SK-N-SH (cell line): ENCODE results near the gene MREG. TPM values are rescaled to one million over a fixed set of nuclear protein-coding genes. Genes with fewer than 3 reads are reported as not detected.

Source experiments
- CTCF ChIA-PET: fragments of 300-600, 350-600 bp; formaldehyde crosslinking; extraction: SDS; loops from one replicate; lab custom pipeline; 2021; lab: Yijun Ruan, JAX
- POLR2A ChIA-PET: fragments of 350-600 bp; sonication (Branson Sonifier 250); formaldehyde crosslinking; extraction: SDS; loops from one replicate; lab custom pipeline; 2020; ENCODE audit warnings: antibody characterized with exemption, inconsistent platforms; lab: Yijun Ruan, JAX
- DNase-seq: peaks from one replicate; pipeline ENCODE4 v3.0.0; 2012
- H2AFZ ChIP-seq: fragments of 200-600 bp; sonication (generic); 2 replicates; pipeline ENCODE4 v1.8.1; 2016; ENCODE audit warnings: antibody characterized with exemption, mild to moderate bottlenecking, low read depth
- H3F3A ChIP-seq: fragments of 200-600 bp; sonication (generic); replicated peaks from 2 replicates; pipeline ENCODE3; 2016; ENCODE audit warnings: antibody characterized with exemption, mild to moderate bottlenecking; ENCODE audit not compliant: insufficient read depth
- H3K27ac ChIP-seq, 2 experiments: fragments of 200-500 bp in 1 of 2; fragments of 200-600 bp in 1 of 2; sonication (Bioruptor generic) in 1 of 2; sonication (generic), shearing (Covaris generic) in 1 of 2; 2 replicates each; pipeline versions ENCODE4 v1.5.1 to v1.6.1; 2014 to 2016; ENCODE audit warnings: low read depth in 2 of 2, inconsistent platforms in 1 of 2, low read length in 1 of 2, mild to moderate bottlenecking in 1 of 2, mixed read lengths in 1 of 2
- H3K27me3 ChIP-seq: fragments of 200-600 bp; sonication (generic), shearing (Covaris generic); 2 replicates; pipeline ENCODE4 v1.6.1; 2016; ENCODE audit warnings: mixed run types; ENCODE audit not compliant: insufficient read depth
- H3K36me3 ChIP-seq, 2 experiments: fragments of 200-500 bp in 1 of 2; fragments of 200-600 bp in 1 of 2; sonication (Bioruptor generic) in 1 of 2; sonication (generic) in 1 of 2; replicated peaks in 1 of 2; 2 replicates each; pipeline versions ENCODE3 to v1.5.1; 2014 to 2016; ENCODE audit warnings: low read length in 1 of 2, mild to moderate bottlenecking in 1 of 2; ENCODE audit not compliant: insufficient read depth in 2 of 2, control insufficient read depth in 1 of 2
- H3K4me1 ChIP-seq, 2 experiments: fragments of 200-500 bp in 1 of 2; fragments of 200-600 bp in 1 of 2; sonication (Bioruptor generic) in 1 of 2; sonication (generic), shearing (Covaris generic) in 1 of 2; 2 replicates each; pipeline versions ENCODE4 v1.5.1 to v1.6.1; 2014 to 2016; ENCODE audit warnings: low read depth in 1 of 2, low read length in 1 of 2, mixed run types in 1 of 2; ENCODE audit not compliant: insufficient read depth in 2 of 2, control insufficient read depth in 1 of 2
- H3K4me2 ChIP-seq: fragments of 200-600 bp; sonication (generic), shearing (Covaris generic); 2 replicates; pipeline ENCODE4 v1.6.1; 2017; ENCODE audit warnings: mixed run types
- H3K4me3 ChIP-seq, 2 experiments: fragments of 200-500 bp in 1 of 2; fragments of 200-600 bp in 1 of 2; sonication (Bioruptor generic) in 1 of 2; sonication (generic), shearing (Covaris generic) in 1 of 2; 2 replicates each; pipeline versions ENCODE4 v1.5.1 to v1.8.1; 2014 to 2016; ENCODE audit warnings: low read depth in 2 of 2, inconsistent platforms in 1 of 2, low read length in 1 of 2, mild to moderate bottlenecking in 1 of 2, mixed read lengths in 1 of 2, moderate library complexity in 1 of 2
- H3K79me2 ChIP-seq: fragments of 200-600 bp; sonication (generic); 2 replicates; pipeline ENCODE4 v1.8.1; 2017; ENCODE audit warnings: mild to moderate bottlenecking; ENCODE audit not compliant: insufficient read depth
- H3K9ac ChIP-seq: fragments of 200-600 bp; sonication (generic); 2 replicates; pipeline ENCODE4 v1.6.1; 2017; ENCODE audit warnings: mixed run types
- H3K9me2 ChIP-seq: fragments of 200-600 bp; sonication (generic); 2 replicates; pipeline ENCODE4 v1.6.1; 2017; ENCODE audit warnings: mixed run types
- H3K9me3 ChIP-seq: fragments of 200-600 bp; sonication (generic); 2 replicates; pipeline ENCODE4 v1.6.1; 2017; ENCODE audit warnings: mixed run types, mild to moderate bottlenecking, moderate library complexity
- H4K20me1 ChIP-seq: fragments of 200-600 bp; sonication (generic); 2 replicates; pipeline ENCODE4 v1.6.1; 2017; ENCODE audit warnings: mild to moderate bottlenecking, mixed run types; ENCODE audit not compliant: insufficient read depth
- CHD2 ChIP-seq: fragments of 150-350 bp; IDR thresholded peaks from 2 replicates; pipeline ENCODE4 v1.6.1; 2018; ENCODE audit warnings: low read length; ENCODE audit not compliant: partially characterized antibody
- EZH2phosphoT487 ChIP-seq: fragments of 200-600 bp; sonication (generic); IDR thresholded peaks from 2 replicates; pipeline ENCODE4 v1.6.1; 2017; ENCODE audit warnings: low read depth, mixed run types, mild to moderate bottlenecking, antibody characterized with exemption, moderate library complexity, borderline replicate concordance
- FOSL2 ChIP-seq: IDR thresholded peaks from 2 replicates; pipeline ENCODE4 v1.4.0; 2012; ENCODE audit warnings: low read depth, mild to moderate bottlenecking, moderate library complexity, borderline replicate concordance
- FOXJ3 ChIP-seq: sonication (generic); formaldehyde crosslinking; IDR thresholded peaks from 2 replicates; pipeline ENCODE4 v1.5.1; 2020; ENCODE audit warnings: mild to moderate bottlenecking, missing genetic modification reagents
- FOXM1 ChIP-seq: IDR thresholded peaks from 2 replicates; pipeline ENCODE4 v1.4.0; 2012; ENCODE audit warnings: low read depth, mild to moderate bottlenecking
- JUND ChIP-seq: IDR thresholded peaks from 2 replicates; pipeline ENCODE4 v1.4.0; 2012
- MXI1 ChIP-seq: IDR thresholded peaks from 2 replicates; pipeline ENCODE4 v1.6.1; 2012; ENCODE audit warnings: mild to moderate bottlenecking, low read depth, low read length, improper control_type of control experiment
- NFIC ChIP-seq: IDR thresholded peaks from 2 replicates; pipeline ENCODE4 v1.4.0; 2012; ENCODE audit warnings: borderline replicate concordance
- RAD21 ChIP-seq: IDR thresholded peaks from 2 replicates; pipeline ENCODE4 v1.6.1; 2012; ENCODE audit warnings: mild to moderate bottlenecking, low read length
- RCOR1 ChIP-seq: fragments of 150-350 bp; IDR thresholded peaks from 2 replicates; pipeline ENCODE4 v1.6.1; 2017; ENCODE audit warnings: antibody characterized with exemption, low read length
- REST ChIP-seq: IDR thresholded peaks from 2 replicates; pipeline ENCODE4 v1.6.1; 2012; ENCODE audit warnings: mild to moderate bottlenecking, low read depth, low read length, moderate library complexity
- RFX5 ChIP-seq: IDR thresholded peaks from 2 replicates; pipeline ENCODE4 v1.6.1; 2012; ENCODE audit warnings: mild to moderate bottlenecking, improper control_type of control experiment, low read length
- RXRA ChIP-seq: IDR thresholded peaks from 2 replicates; pipeline ENCODE4 v1.4.0; 2012; ENCODE audit warnings: low read depth, mild to moderate bottlenecking, borderline replicate concordance
- SIN3A ChIP-seq: IDR thresholded peaks from 2 replicates; pipeline ENCODE4 v1.6.1; 2012; ENCODE audit warnings: low read depth, mild to moderate bottlenecking, low read length, moderate library complexity, borderline replicate concordance
- TAF1 ChIP-seq: IDR thresholded peaks from 2 replicates; pipeline ENCODE4 v1.6.1; 2012; ENCODE audit warnings: low read depth, mild to moderate bottlenecking, low read length, moderate library complexity, borderline replicate concordance
- TCF12 ChIP-seq: IDR thresholded peaks from 2 replicates; pipeline ENCODE4 v1.4.0; 2012
- TEAD4 ChIP-seq: IDR thresholded peaks from 2 replicates; pipeline ENCODE4 v1.4.0; 2012; ENCODE audit warnings: mild to moderate bottlenecking, borderline replicate concordance; ENCODE audit not compliant: insufficient read depth
- YY1 ChIP-seq: IDR thresholded peaks from 2 replicates; pipeline ENCODE4 v1.4.0; 2012; ENCODE audit warnings: low read depth, mild to moderate bottlenecking
- WGBS: methylation state at CpG from one replicate; pipeline ENCODE4 v1.1.6; 2017; ENCODE audit warnings: low lambda C conversion rate; 5-methylcytosine and 5-hydroxymethylcytosine counted together
- polyA plus RNA-seq, 3 experiments: library from polyadenylated mRNA; depleted of rRNA; stranded (reverse); fragments of >200 nt; gene quantifications; 2 replicates each; pipeline ENCODE4 v1.2.3, GENCODE V29; 2012
- TF ChIP-seq, protein P1 (sequence below): IDR thresholded peaks from 2 replicates; pipeline ENCODE4 v1.4.0; 2012; ENCODE audit warnings: low read depth, borderline replicate concordance
- TF ChIP-seq, protein P2 (sequence below): IDR thresholded peaks from 2 replicates; pipeline ENCODE4 v1.4.0; 2012; ENCODE audit warnings: low read depth, borderline replicate concordance

MREG gene
- polyA plus RNA-seq, 1 of the 3 experiments (the other 2 are of a cell fraction) = 2.5 TPM

- ChIA-PET POLR2A (no interaction called here), CTCF (interaction anchor here (0.8 to 1.3 kb wide), 2 partner anchors 38 to 42 kb away, joined by 3 read pairs; no protein-coding TSS in a partner anchor)
- DNase-seq = no peak
- Histone ChIP-seq H3K4me3 (no peak overlapping the region), H3K9ac (no peak overlapping the region), H3K9me2 (no peaks in the 10 kb centered on the region), H3K27ac (no peak overlapping the region), H3K27me3 (no peaks in the 10 kb centered on the region), H3K36me3 (no peaks in the 10 kb centered on the region), H3K79me2 (no peaks in the 10 kb centered on the region), H3K9me3 (no peaks in the 10 kb centered on the region), H2AFZ (no peak overlapping the region), H3F3A (no peaks in the 10 kb centered on the region), H3K4me2 (no peak overlapping the region), H4K20me1 (no peaks in the 10 kb centered on the region), H3K4me1 (peaks cover 0 to 27% of the 10 kb centered on the region in 2 experiments; a peak in 3 of 4 replicates)
- TF ChIP-seq YY1 (no peak), RFX5 (no peak), MXI1 (no peak), JUND (no peak), REST (no peak), TAF1 (no peak), SIN3A (no peak), NFIC (no peak), FOSL2 (no peak), EZH2phosphoT487 (no peak), RXRA (no peak), FOXJ3 (CRISPR knock-in tag) (no peak), TEAD4 (no peak), RAD21 (no peak), TCF12 (no peak), FOXM1 (no peak), CHD2 (no peak), RCOR1 (no peak)
- TF ChIP-seq, protein P1, sequence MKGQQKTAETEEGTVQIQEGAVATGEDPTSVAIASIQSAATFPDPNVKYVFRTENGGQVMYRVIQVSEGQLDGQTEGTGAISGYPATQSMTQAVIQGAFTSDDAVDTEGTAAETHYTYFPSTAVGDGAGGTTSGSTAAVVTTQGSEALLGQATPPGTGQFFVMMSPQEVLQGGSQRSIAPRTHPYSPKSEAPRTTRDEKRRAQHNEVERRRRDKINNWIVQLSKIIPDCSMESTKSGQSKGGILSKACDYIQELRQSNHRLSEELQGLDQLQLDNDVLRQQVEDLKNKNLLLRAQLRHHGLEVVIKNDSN = no peak
- TF ChIP-seq, protein P2, sequence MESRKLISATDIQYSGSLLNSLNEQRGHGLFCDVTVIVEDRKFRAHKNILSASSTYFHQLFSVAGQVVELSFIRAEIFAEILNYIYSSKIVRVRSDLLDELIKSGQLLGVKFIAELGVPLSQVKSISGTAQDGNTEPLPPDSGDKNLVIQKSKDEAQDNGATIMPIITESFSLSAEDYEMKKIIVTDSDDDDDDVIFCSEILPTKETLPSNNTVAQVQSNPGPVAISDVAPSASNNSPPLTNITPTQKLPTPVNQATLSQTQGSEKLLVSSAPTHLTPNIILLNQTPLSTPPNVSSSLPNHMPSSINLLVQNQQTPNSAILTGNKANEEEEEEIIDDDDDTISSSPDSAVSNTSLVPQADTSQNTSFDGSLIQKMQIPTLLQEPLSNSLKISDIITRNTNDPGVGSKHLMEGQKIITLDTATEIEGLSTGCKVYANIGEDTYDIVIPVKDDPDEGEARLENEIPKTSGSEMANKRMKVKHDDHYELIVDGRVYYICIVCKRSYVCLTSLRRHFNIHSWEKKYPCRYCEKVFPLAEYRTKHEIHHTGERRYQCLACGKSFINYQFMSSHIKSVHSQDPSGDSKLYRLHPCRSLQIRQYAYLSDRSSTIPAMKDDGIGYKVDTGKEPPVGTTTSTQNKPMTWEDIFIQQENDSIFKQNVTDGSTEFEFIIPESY = no peak
- 100% methylated on average over 6 of the region's 6 CpGs for whole genome bisulfite sequencing
Observed at GRCh38 chr2:215969131-215969841, 44.1 kb downstream of the MREG start.
